Right lobe of liver (tissue), 4 donors: ENCODE data around the gene RDX.

Experiments used
- POLR2A ChIP-seq: fragments of 450-650 bp; IDR thresholded peaks from one replicate; pipeline ENCODE4 v1.6.1; 2017; ENCODE audit warnings: antibody characterized with exemption, mild to moderate bottlenecking
- TF ChIP-seq, protein P1 (sequence below), 4 donors: fragments of 200-600 bp in 3 of 4; fragments of 450-650 bp in 1 of 4; IDR thresholded peaks; one replicate each; pipeline versions ENCODE4 v1.5.1 to v1.8.0; 2016 to 2022; ENCODE audit warnings: antibody characterized with exemption in 4 of 4, mild to moderate bottlenecking in 2 of 4
- donor health status: DM: no; HTN: no; CAD: no.
- donor health status: DM: no; HTN: no; CAD: no.
- donor health status: DM: no; HTN: yes; CAD: no.

DNA sequence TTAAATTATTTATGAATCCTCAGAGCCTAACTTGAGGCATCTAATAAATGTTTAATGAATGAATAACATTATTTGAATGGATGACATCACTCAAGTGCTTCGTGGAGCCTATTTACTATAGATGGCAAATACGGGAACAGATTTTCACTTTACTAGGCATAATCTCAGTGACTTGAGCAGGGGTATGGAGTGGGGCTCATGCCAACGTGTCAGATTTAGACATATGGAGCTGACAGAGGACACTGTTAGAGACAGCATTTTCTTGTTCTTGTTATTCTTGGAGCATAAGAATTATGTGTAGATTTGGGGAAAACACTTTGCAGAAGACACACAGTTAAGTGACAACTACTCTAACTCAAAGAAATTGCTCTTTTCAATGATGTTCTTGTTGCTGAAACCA lies 78.5 kb downstream of the RDX start:
- TF ChIP-seq, protein P1, sequence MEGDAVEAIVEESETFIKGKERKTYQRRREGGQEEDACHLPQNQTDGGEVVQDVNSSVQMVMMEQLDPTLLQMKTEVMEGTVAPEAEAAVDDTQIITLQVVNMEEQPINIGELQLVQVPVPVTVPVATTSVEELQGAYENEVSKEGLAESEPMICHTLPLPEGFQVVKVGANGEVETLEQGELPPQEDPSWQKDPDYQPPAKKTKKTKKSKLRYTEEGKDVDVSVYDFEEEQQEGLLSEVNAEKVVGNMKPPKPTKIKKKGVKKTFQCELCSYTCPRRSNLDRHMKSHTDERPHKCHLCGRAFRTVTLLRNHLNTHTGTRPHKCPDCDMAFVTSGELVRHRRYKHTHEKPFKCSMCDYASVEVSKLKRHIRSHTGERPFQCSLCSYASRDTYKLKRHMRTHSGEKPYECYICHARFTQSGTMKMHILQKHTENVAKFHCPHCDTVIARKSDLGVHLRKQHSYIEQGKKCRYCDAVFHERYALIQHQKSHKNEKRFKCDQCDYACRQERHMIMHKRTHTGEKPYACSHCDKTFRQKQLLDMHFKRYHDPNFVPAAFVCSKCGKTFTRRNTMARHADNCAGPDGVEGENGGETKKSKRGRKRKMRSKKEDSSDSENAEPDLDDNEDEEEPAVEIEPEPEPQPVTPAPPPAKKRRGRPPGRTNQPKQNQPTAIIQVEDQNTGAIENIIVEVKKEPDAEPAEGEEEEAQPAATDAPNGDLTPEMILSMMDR (IDR thresholded peaks at IDR 0.05), result no peak
- TF ChIP-seq POLR2A, result no peak
